HCT116 (cell line): ENCODE data around the gene MYPN. TPM values are rescaled to one million over a fixed set of nuclear protein-coding genes. Genes with fewer than 3 reads are reported as not detected.

Source experiments
- ATAC-seq: fragments of 200-7000 bp; cut with Tn5 transposase; 2 replicates; pipeline ENCODE4 v1.9.1; 2020; ENCODE audit warnings: mild to moderate bottlenecking, moderate library complexity
- BruUV-seq: library from RNA; stranded (reverse); fragments of 400-500 nt; replicated peaks from 2 replicates; lab custom pipeline; 2021; lab: Mats Ljungman, UMichigan
- CTCF ChIA-PET: fragments of 300-600 bp; sonication (Branson Sonifier 250); formaldehyde crosslinking; loops from one replicate; lab custom pipeline; 2021; ENCODE audit warnings: antibody characterized with exemption; lab: Charles Lee
- POLR2A ChIA-PET: fragments of 300-600, 350-600 bp; sonication (Branson Sonifier 250); formaldehyde crosslinking; loops from one replicate; lab custom pipeline; 2021; ENCODE audit warnings: antibody characterized with exemption; lab: Charles Lee
- RAD21 ChIA-PET, 2 experiments: fragments of 300-600 bp; sonication (Branson Sonifier 250); formaldehyde crosslinking; loops; one replicate each; lab custom pipeline; 2023; ENCODE audit warnings: low total read pairs in 2 of 2; ENCODE audit not compliant: uncharacterized antibody in 2 of 2, unreplicated experiment in 2 of 2, low non-redundant PET in 1 of 2; lab: Charles Lee
- DNase-seq: peaks from one replicate; pipeline ENCODE4 v3.0.0-alpha.2; 2010; ENCODE audit warnings: low read depth, low spot score
- H2AFZ ChIP-seq: fragments of 200-600 bp; shearing (Covaris generic), sonication (generic); 2 replicates; pipeline ENCODE4 v1.6.1; 2017; ENCODE audit warnings: low read depth, mixed run types, mixed read lengths, antibody characterized with exemption, low read length; ENCODE audit not compliant: poor library complexity, severe bottlenecking
- H3K27ac ChIP-seq: 2 replicates; pipeline ENCODE4 v1.5.1; 2012; ENCODE audit warnings: low read depth, low read length
- H3K27me3 ChIP-seq: fragments of 200-600 bp; sonication (generic); 2 replicates; pipeline ENCODE4 v1.6.1; 2016; ENCODE audit warnings: mixed run types, low read length, mixed read lengths; ENCODE audit not compliant: insufficient read depth
- H3K36me3 ChIP-seq, 2 experiments: fragments of 200-500 bp in 1 of 2; fragments of 200-600 bp in 1 of 2; sonication (Bioruptor generic) in 1 of 2; sonication (generic) in 1 of 2; 2 replicates each; pipeline versions ENCODE4 v1.5.1 to v1.6.1; 2014 to 2016; ENCODE audit warnings: low read length in 2 of 2, inconsistent platforms in 1 of 2, mixed read lengths in 1 of 2, mixed run types in 1 of 2; ENCODE audit not compliant: insufficient read depth in 2 of 2, control insufficient read depth in 1 of 2
- H3K4me1 ChIP-seq, 2 experiments: fragments of 200-600 bp in 1 of 2; sonication (generic) in 1 of 2; 2 replicates each; pipeline versions ENCODE4 v1.5.1 to v1.6.1; 2012 to 2017; ENCODE audit warnings: low read length in 2 of 2, inconsistent platforms in 1 of 2, mild to moderate bottlenecking in 1 of 2, mixed read lengths in 1 of 2, mixed run types in 1 of 2, moderate library complexity in 1 of 2; ENCODE audit not compliant: insufficient read depth in 2 of 2, control insufficient read depth in 1 of 2
- H3K4me2 ChIP-seq: fragments of 200-600 bp; sonication (generic); 2 replicates; pipeline ENCODE4 v1.6.1; 2017; ENCODE audit warnings: mixed run types, low read length, mixed read lengths
- H3K4me3 ChIP-seq, 2 experiments: fragments of 200-600 bp in 1 of 2; sonication (generic) in 1 of 2; replicated peaks in 1 of 2; 2 replicates each; pipeline ENCODE4 v1.5.1; 2011 to 2016; ENCODE audit warnings: low read length in 2 of 2, control low read depth in 1 of 2, low read depth in 1 of 2, mild to moderate bottlenecking in 1 of 2, mixed read lengths in 1 of 2, mixed run types in 1 of 2
- H3K79me2 ChIP-seq: fragments of 200-600 bp; sonication (generic); 2 replicates; pipeline ENCODE4 v1.6.1; 2017; ENCODE audit warnings: mild to moderate bottlenecking, mixed run types, low read length, moderate library complexity, mixed read lengths; ENCODE audit not compliant: insufficient read depth
- H3K9ac ChIP-seq: fragments of 200-600 bp; sonication (generic); 2 replicates; pipeline ENCODE4 v1.6.1; 2016; ENCODE audit warnings: low read length, mixed read lengths
- H3K9me2 ChIP-seq: fragments of 200-600 bp; sonication (generic), shearing (Covaris generic); 2 replicates; pipeline ENCODE4 v1.6.1; 2017; ENCODE audit warnings: mixed run types, mild to moderate bottlenecking, moderate library complexity; ENCODE audit not compliant: insufficient read depth
- H3K9me3 ChIP-seq, 2 experiments: fragments of 200-500 bp in 1 of 2; fragments of 200-600 bp in 1 of 2; sonication (Bioruptor generic) in 1 of 2; sonication (generic) in 1 of 2; 2 replicates each; pipeline ENCODE4 v1.6.1; 2014 to 2017; ENCODE audit warnings: low read length in 2 of 2, mixed read lengths in 2 of 2, inconsistent platforms in 1 of 2, low read depth in 1 of 2, mild to moderate bottlenecking in 1 of 2, mixed run types in 1 of 2, moderate library complexity in 1 of 2; ENCODE audit not compliant: control insufficient read depth in 1 of 2, insufficient read depth in 1 of 2
- H4K20me1 ChIP-seq: fragments of 200-600 bp; sonication (generic), shearing (Covaris generic); 2 replicates; pipeline ENCODE4 v1.6.1; 2017; ENCODE audit warnings: mixed run types, mild to moderate bottlenecking, moderate library complexity; ENCODE audit not compliant: insufficient read depth
- ATF3 ChIP-seq: IDR thresholded peaks from 2 replicates; pipeline ENCODE4 v1.6.1; 2012
- CTCF ChIP-seq, 3 experiments: fragments of 200-600 bp in 1 of 3; sonication (generic) in 1 of 3; IDR thresholded peaks in 2 of 3; conservative IDR thresholded peaks in 1 of 3; 2 replicates each; pipeline ENCODE4 v1.5.1; 2012 to 2017; ENCODE audit warnings: low read depth in 2 of 3, low read length in 2 of 3, antibody characterized with exemption in 1 of 3, borderline replicate concordance in 1 of 3, control low read depth in 1 of 3, mild to moderate bottlenecking in 1 of 3, mixed read lengths in 1 of 3, mixed run types in 1 of 3, moderate library complexity in 1 of 3; ENCODE audit not compliant: insufficient read depth in 1 of 3
- ELF1 ChIP-seq: IDR thresholded peaks from 2 replicates; pipeline ENCODE4 v1.6.1; 2012; ENCODE audit warnings: low read depth, borderline replicate concordance
- FOSL1 ChIP-seq: IDR thresholded peaks from 2 replicates; pipeline ENCODE4 v1.6.1; 2012; ENCODE audit warnings: low read depth
- MAX ChIP-seq: IDR thresholded peaks from 2 replicates; pipeline ENCODE4 v1.6.1; 2012
- RAD21 ChIP-seq: IDR thresholded peaks from 2 replicates; pipeline ENCODE4 v1.6.1; 2012; ENCODE audit warnings: low read depth, mild to moderate bottlenecking
- REST ChIP-seq: IDR thresholded peaks from 2 replicates; pipeline ENCODE4 v1.6.1; 2012; ENCODE audit warnings: low read depth
- SP1 ChIP-seq: IDR thresholded peaks from 2 replicates; pipeline ENCODE4 v1.6.1; 2012; ENCODE audit warnings: low read depth
- SRF ChIP-seq: IDR thresholded peaks from 2 replicates; pipeline ENCODE4 v1.6.1; 2012; ENCODE audit warnings: low read depth
- intact Hi-C: fragments of 100-400 bp; cut with micrococcal nuclease; formaldehyde crosslinking; loops from 2 replicates; pipeline ENCODE4 v1.10.0; 2022
- total RNA-seq: library from RNA; stranded (reverse); gene quantifications from one replicate; pipeline ENCODE4 v1.2.1, GENCODE V29; 2021; ENCODE audit not compliant: unreplicated experiment

MYPN gene
- total RNA-seq, 1 experiment from 2014 or later = 0.34 TPM

DNA sequence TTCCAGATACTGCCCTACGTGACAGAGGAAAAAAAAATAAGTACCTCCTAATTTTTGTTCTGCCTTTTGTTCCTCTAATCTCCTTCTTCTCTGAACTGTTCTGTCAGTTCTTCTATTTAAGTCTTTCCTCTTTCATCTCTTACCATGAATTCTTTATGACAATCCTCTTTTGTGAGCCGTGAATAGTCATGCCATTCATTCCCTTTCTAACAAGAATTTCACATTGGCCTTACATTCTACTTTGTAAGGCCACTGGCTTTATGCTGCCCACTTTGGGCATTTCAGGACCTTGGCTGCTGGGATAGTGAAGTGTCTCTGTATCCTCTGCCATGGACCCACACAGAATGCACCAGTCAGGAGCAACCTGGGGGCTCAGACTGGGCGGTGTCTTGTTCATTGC is 69.7 kb downstream of the MYPN start:
- TF ChIP-seq MAX = no peak
- TF ChIP-seq SP1 = no peak
- TF ChIP-seq CTCF (IDR thresholded peaks at IDR 0.05 in 2 of 3, conservative IDR thresholded peaks at IDR 0.05 in 1 of 3; ENCODE audit: borderline replicate concordance in 1 of 3, insufficient read depth in 1 of 3, low read depth in 2 of 3, low read length in 2 of 3) = no peak
- no peak for TF ChIP-seq ATF3
- TF ChIP-seq RAD21 = no peak
- TF ChIP-seq REST = no peak
- no peak for TF ChIP-seq ELF1
- no peak for TF ChIP-seq FOSL1
- no peak for TF ChIP-seq SRF
- TF ChIP-seq, all 23 proteins: peak for 0
- ChIA-PET RAD21 (no interaction called here), POLR2A (no interaction called here), CTCF (no interaction called here)
- Histone ChIP-seq H3K79me2 (no peaks in the 10 kb centered on the region), H3K27ac (no peak overlapping the region), H3K9me3 (no peaks in the 10 kb centered on the region), H3K27me3 (no peaks in the 10 kb centered on the region), H4K20me1 (no peaks in the 10 kb centered on the region), H3K9ac (no peak overlapping the region), H3K9me2 (no peaks in the 10 kb centered on the region), H3K36me3 (no peaks in the 10 kb centered on the region), H3K4me3 (no peak overlapping the region), H3K4me1 (no peaks in the 10 kb centered on the region; a peak in 1 of 4 replicates), H3K4me2 (no peak overlapping the region), H2AFZ (no peak overlapping the region)
- no TSS peak for BruUV-seq
- intact Hi-C loops = no loop called here
- ATAC-seq (no peak), DNase-seq (no peak)
